GM06990 (cell line): ENCODE measurements around the gene MTCH2.
"Not testable (repeated sequence)": the region's sequence is repeated elsewhere in the genome, so short reads cannot be mapped to it uniquely, and the experiment has no call there.

Experiments
- DNase-seq: peaks from one replicate; pipeline ENCODE4 v3.0.0-alpha.2; 2011; ENCODE audit not compliant: insufficient read length; ENCODE audit errors: extremely low read depth
- H3K27me3 ChIP-seq: replicated peaks from 2 replicates; pipeline ENCODE4 v1.6.0; 2011; ENCODE audit warnings: low read length; ENCODE audit not compliant: control insufficient read depth, insufficient read depth
- H3K36me3 ChIP-seq: 2 replicates; pipeline ENCODE4 v1.5.1; 2011; ENCODE audit warnings: low read length; ENCODE audit not compliant: control insufficient read depth, insufficient read depth
- H3K4me3 ChIP-seq: replicated peaks from 2 replicates; pipeline ENCODE4 v1.5.1; 2011; ENCODE audit warnings: low read depth, mild to moderate bottlenecking, control low read depth, low read length
- TF ChIP-seq, protein P1 (sequence below): IDR thresholded peaks from 2 replicates; pipeline ENCODE4 v1.5.1; 2011; ENCODE audit warnings: low read length, control low read depth, mild to moderate bottlenecking, inconsistent platforms; ENCODE audit not compliant: insufficient read depth, poor library complexity, severe bottlenecking

The MTCH2 gene

DNA sequence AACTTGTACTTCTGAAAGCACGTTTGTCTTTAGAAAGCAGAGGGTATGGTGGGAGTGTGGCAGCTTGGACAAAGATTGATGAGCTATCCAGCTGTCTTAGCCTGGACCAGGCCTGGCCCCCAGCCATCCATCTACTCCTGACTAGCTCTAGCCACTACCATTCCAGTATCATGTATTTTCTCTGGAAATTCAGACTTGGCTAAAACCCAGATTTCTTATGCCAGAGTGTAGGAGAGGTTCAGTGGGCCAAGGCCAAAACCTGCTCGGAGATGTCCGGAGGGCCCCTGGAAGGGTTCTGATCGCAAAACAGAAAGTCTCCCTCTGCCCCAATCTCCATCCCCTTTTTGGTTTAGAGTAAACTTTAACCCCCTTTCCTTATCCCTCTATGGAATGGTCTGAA is 24.8 kb upstream of the MTCH2 start:
- TF ChIP-seq, protein P1, sequence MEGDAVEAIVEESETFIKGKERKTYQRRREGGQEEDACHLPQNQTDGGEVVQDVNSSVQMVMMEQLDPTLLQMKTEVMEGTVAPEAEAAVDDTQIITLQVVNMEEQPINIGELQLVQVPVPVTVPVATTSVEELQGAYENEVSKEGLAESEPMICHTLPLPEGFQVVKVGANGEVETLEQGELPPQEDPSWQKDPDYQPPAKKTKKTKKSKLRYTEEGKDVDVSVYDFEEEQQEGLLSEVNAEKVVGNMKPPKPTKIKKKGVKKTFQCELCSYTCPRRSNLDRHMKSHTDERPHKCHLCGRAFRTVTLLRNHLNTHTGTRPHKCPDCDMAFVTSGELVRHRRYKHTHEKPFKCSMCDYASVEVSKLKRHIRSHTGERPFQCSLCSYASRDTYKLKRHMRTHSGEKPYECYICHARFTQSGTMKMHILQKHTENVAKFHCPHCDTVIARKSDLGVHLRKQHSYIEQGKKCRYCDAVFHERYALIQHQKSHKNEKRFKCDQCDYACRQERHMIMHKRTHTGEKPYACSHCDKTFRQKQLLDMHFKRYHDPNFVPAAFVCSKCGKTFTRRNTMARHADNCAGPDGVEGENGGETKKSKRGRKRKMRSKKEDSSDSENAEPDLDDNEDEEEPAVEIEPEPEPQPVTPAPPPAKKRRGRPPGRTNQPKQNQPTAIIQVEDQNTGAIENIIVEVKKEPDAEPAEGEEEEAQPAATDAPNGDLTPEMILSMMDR, result no peak
- Histone ChIP-seq H3K36me3 (no peaks in the 10 kb centered on the region), H3K4me3 (no peak overlapping the region), H3K27me3 (no peaks in the 10 kb centered on the region)
- no peak for DNase-seq

DNA sequence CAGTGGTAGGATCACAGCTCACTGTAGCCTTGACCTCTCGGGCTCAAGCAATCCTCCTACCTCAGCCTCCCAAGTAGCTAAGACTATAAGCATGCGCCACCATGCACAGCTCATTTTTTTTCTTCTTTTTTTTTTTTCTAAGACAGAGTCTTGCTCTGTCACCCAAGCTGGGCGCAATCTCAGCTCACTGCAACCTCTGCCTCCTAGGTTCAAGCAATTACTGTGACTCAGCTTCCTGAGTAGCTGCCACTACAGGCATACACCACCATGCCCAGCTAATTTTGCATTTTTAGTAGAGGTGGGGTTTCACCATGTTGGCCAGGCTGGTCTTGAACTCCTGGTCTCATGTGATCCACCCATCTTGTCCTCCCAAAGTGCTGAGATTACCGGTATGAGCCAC is 22.6 kb upstream of the MTCH2 start:
- H3K4me3 ChIP-seq, H3K27me3 ChIP-seq, DNase-seq, H3K36me3 ChIP-seq: not testable (repeated sequence)

DNA sequence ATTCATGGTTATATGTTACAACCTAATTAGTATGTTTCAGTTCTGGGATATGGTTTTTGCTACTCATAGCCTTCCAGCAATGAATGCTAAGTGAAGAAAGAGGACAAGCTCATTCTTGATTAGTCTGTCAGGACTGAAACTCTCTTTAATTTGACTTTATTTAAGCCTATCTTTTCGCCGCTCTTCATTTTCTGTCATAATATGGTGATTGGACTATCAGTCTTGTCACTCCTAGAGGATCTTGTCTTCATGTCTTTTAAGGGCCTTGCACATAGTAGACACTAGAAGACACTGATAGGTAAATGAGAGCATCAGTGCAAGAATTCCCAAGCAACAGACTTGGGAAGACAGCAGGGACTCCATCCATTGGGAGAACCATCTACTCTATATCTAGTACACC is 18.9 kb upstream of the MTCH2 start:
- Histone ChIP-seq H3K36me3 (no peaks in the 10 kb centered on the region), H3K27me3 (no peaks in the 10 kb centered on the region), H3K4me3 (no peak overlapping the region)
- DNase-seq, result no peak
- TF ChIP-seq, protein P1, result no peak

- H3K36me3 ChIP-seq, result no peaks in the 10 kb centered on the region
- H3K4me3 ChIP-seq, result no peak overlapping the region
- TF ChIP-seq, protein P1, result no peak
- DNase-seq, result no peak
- H3K27me3 ChIP-seq, result no peaks in the 10 kb centered on the region
Measured at GRCh38 chr11:47659276-47659675, 16.9 kb upstream of the MTCH2 start.

- DNase-seq, result no peak
- Histone ChIP-seq H3K27me3 (no peaks in the 10 kb centered on the region), H3K4me3 (no peak overlapping the region), H3K36me3 (no peaks in the 10 kb centered on the region)
- TF ChIP-seq, protein P1, result no peak
Measured at GRCh38 chr11:47656260-47656885, 14.0 kb upstream of the MTCH2 start.

DNA sequence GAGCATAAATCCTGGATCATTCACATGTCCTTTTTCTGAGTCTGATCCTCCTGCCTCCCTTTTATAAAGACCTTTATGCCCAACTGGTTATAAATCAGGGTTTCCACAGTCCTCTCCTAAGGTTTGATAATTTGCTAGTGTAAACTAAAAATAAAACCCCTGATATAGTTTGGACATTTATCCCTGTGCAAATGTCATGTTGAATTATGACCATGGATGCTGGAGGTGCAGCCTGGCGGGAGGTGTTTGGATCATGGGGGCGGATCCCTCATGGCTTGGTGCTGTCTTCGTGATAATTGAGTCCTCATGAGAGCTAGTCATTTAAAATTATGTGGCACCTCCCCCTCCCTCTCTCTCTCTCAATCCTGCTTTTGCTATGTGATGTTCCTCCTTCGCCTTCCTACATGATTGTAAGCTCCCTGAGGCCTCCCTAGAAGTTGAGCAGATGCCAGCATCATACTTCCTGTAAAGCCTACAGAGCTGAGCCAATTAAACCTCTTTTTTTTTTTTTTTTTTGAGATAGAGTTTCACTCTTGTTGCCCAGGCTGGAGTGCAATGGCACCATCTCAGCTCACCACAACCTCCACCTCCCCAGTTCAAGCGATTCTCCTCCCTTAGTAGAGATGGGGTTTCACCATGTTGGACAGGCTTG is 9.6 kb upstream of the MTCH2 start:
- H3K4me3 ChIP-seq, result no peak overlapping the region
- H3K27me3 ChIP-seq, result no peaks in the 10 kb centered on the region
- TF ChIP-seq, protein P1, result no peak
- no peak for DNase-seq
- no peaks in the 10 kb centered on the region for H3K36me3 ChIP-seq
